HT1080 (cell line): ENCODE results near the gene SOX12. TPM values are rescaled to one million over a fixed set of nuclear protein-coding genes. Genes with fewer than 3 reads are reported as not detected.
"Not testable (repeated sequence)": the region's sequence is repeated elsewhere in the genome, so short reads cannot be mapped to it uniquely, and the experiment has no call there.

ENCODE experiments used
- DNase-seq: peaks from one replicate; pipeline ENCODE4 v3.0.0-alpha.2; 2015; ENCODE audit warnings: low read depth
- total RNA-seq: library from RNA; depleted of rRNA; stranded (reverse); fragments of >200 nt; shearing (Covaris generic); gene quantifications from 2 replicates; pipeline ENCODE4 v1.2.3, GENCODE V29; 2014

SOX12 gene
- total RNA-seq, 1 experiment from 2014 or later = 13.2 TPM

DNA sequence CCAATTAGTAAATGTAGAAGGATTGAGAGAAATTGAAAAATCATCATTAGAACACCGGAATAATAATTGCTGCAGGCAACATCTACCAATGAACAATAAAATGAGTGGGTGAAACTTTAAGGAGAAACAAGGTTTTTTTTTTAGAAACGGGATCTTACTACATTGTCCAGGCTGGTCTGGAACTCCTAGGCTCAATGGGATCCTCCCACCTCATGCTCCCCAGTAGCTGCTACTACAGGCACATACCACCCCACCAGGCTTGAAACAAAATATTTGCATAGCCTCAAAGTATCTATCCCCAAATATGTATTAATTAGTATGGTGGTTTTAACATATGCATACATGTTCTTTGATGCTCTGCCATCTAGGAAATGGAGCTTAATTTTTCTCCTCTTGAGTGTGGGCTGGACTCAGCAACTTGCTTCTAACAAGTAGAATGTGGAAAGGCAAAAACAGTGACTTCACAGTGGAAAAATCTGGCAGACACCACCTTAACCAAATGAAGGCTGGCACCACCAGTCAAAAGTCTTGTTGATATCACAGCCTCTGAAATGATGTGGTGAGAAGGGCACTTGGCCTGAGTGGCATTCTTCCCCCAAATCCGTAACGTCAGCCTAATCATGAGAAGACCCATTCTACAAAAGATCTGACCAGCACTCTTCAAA lies 33.7 kb downstream of the SOX12 start:
- no peak for DNase-seq

DNA sequence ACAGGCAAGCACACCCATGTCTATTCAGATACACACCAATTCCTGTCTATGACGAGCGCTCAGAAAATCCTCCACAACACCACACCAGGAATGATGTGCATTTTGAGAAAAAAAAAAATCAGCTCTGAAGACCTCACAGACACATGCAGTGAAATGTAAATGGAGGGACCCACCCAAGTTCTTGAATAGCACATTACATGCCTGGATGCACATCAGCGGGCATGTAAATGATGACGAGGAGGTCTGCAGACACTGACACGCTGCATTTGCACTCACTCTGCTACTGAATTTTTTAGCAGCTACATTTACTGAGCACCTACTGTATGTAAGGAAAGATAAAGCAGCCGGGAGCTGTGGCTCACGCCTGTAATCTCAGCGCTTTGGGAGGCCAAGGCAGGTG lies 36.2 kb downstream of the SOX12 start:
- DNase-seq = no peak

DNA sequence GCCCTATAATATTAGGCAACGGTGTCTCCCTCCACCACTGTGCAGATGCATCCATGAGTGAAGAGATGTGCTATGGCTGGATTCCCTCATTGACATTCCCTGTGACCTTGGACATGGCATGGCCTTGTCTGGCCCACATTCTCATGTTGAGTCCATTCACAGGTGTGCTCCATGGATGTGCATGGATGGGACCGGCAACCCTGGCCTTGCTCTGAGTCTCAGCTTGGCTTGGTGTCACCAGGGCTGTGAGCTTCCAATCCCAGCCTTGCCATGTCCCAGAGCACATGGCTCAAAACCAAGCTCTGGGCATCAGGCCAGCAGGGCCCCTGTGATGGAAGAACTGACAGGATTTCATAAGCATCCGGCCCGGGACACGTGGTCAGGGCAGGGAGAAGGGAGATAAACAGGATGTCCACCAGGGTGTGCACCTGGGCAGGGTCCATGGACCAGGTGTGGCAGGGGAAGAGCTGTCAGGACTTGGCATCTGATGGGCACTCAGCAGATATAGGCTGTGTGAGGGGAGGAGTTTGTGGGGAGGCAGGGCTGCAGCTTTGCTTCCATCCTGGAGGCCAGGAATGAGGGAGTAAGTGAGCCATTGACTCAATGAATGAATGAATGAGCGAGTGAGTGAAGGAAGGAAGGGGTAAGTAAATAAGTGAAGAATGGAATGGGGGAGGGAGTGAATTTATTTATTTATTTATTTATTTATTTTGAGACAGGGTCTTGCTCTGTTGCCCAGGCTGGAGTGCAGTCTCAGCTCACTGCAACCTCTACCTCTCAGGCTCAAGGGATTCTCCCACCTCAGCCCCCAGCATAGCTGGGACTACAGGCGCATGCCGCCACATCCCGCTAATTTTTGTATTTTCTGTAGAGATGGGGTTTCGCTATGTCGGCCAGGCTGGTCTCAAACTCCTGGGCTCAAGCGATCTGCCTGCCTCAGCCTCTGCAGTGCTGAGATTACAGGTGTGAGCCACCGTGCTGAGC lies 37.2 kb downstream of the SOX12 start:
- DNase-seq = peak; percentile 88

- DNase-seq = peak; percentile 48
Observed at GRCh38 chr20:363319-364078, 38.1 kb downstream of the SOX12 start.

- peak; percentile 69 for DNase-seq
Observed at GRCh38 chr20:364905-365794, 39.8 kb downstream of the SOX12 start.

DNA sequence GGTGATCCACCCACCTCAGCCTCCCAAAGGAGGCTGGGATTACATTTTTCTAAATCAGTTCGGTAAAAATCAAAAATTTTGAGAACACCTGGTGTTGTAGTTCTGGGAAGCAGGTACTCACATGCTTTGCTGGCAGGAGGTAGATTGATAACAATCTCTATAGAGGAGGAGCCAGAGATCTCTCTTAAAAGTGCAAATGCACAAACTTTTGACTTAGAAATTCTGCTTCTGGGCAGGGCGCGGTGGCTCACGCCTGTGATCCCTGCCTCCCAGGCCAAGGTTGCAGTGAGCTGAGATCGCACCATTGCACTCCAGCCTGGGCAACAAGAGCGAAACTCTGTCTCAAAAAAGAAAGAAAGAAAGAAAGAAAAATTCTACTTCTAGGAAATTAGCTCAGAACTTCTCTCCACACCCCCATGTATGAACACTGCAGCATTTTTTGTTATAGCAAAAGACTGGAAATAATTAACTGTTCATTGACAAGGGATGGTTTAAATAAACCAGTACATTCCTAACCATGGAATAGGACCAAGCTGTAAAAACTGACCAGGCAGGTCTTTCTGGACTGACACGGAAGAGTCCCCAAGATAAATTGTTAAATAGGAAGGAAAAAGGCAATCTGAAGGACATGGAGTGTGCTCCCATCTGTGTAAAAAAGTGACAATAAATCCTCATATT lies 40.8 kb downstream of the SOX12 start:
- no peak for DNase-seq

DNA sequence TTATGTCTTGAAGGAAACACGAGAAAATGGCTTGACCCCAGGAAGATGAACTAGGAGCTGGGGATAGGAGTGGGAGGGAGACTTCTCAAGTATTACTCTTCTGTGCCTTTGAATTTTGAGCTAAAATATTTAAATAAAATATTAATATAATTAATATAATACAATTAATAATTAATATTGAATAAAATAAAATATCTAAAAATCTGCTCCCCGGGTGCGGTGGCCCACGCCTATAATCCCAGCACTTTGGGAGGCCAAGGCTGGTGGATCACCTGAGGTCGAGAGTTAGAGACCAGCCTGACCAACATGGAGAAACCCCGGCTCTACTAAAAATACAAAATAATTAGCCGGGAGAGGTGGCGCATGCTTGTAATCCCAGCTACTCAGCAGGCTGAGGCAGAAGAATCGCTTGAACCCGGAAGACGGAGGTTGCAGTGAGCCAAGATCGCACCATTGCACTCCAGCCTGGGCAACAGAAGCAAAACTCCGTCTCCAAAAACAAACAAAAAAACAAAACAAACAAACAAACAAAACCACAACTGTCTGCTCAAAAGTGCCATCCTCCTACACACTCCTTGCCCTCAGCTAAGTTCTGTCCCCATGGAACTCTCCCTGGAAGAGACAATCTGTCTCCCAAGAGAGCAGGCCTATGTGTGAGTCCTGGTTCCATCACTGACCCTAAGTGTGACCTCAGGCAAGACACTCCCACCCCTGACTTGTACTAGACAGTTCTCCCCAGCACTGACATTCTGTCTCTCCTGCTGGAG lies 41.5 kb downstream of the SOX12 start:
- DNase-seq = no peak

DNA sequence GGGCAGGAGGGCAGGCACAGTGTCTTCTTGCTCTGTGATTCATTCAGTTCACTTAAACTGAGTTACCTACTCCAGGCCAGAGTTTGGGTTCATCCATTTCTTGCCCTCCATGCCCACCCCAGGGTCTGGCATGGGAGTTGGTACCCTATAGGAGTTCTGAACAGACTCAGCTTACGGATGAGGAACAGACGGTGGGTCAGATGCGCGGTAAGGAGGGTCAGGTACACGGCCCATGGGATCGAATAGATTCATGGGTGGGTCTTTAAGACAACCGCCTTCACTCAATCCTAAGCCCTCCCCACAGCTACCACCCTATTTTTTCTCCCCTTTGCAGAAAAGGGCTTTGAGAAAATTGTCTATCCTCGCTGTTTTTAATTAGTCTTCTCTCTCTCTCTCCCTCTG lies 42.1 kb downstream of the SOX12 start:
- no peak for DNase-seq

GRCh38 chr20:368915-369314 lies 43.6 kb downstream of the SOX12 start:
- no peak for DNase-seq

DNA sequence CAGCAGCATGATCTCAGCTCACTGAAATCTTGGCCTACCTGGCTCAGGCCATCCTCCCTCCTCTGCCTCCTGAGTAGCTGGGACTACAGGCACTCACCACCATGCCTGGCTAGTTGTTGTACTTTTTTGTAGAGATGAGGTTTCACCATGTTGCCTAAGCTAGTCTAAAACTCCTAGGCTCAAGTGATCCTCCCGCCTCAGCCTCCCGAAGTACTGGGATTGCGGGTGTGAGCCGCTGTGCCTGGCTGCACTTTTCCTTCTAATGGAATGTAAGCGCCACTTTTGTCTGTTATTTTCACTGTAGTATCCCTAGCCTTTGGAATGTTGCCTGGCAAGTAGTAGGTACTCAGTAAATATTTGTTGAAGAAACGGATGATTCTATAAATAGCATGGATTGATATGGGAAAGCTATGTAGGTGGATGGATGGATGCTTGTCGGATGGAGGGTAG lies 44.8 kb downstream of the SOX12 start:
- no peak for DNase-seq

- DNase-seq = peak; percentile 29
Observed at GRCh38 chr20:370977-371754, 45.8 kb downstream of the SOX12 start.

GRCh38 chr20:371755-372542 lies 46.6 kb downstream of the SOX12 start:
- DNase-seq = peak; percentile 98

- DNase-seq = not testable (repeated sequence)
Observed at GRCh38 chr20:372543-373082, 47.3 kb downstream of the SOX12 start.

DNA sequence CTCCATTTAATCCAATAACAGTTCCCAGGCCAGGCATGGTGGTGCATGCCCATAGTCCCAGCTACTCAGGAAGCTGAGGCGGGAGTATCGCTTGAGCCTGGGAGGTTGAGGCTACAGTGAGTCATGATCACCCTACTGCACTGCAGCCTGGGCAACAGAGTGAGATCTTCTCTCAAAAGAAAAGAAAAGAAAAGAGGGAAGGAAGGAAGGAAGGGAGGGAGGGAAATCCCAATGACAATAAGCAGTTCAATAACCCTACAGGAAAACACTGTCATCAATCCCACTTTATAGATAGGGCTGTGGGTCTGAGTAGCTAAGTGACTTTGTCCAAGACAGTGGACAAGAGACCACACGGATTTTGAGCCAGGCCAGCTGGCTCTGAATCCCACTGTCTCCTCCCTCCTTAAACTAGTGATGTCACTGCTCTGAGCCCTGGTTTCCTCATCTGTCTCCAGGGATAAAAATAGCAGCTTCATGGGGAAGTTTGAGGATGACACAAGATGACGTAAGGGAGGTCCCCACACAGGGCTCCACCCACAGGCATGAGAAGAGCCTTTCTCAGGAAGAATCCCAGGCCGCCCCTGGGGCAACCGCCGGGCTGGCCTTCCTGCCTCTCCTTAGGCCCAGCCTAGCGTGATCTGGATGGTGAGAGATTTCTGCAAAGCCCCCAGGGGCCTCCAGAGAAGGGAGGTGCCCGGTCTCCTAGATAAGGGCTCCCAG lies 48.0 kb downstream of the SOX12 start:
- peak; percentile 89 for DNase-seq

GRCh38 chr20:375265-375889 lies 50.0 kb downstream of the SOX12 start:
- DNase-seq = no peak

GRCh38 chr20:376089-376488 lies 50.7 kb downstream of the SOX12 start:
- no peak for DNase-seq
